Glomerular visceral epithelial cell (primary cell): ENCODE measurements around the gene ARL10.

Source experiments
- DNase-seq: peaks from one replicate; pipeline ENCODE4 v3.0.0-alpha.2; 2016; ENCODE audit errors: extremely low spot score

The ARL10 gene

GRCh38 chr5:176410486-176411180 is 45.3 kb downstream of the ARL10 start:
- DNase-seq: no peak

GRCh38 chr5:176412517-176413254 is 47.4 kb downstream of the ARL10 start:
- DNase-seq: no peak

DNA sequence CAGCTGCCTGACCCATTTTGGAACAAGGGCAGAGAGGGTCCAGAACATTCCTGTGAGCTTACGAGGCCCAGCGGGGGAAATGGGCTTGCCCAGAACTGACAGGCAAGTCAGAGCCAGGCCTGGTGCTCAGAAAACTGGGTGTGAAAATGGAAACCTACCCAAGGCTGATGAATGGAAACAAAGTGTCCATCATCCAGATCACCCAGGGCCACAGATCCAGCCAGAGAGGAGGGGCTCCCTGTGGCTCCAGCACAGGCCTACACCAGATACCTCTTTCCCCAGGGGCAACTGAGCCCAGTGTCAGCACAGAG is 47.9 kb downstream of the ARL10 start:
- DNase-seq: no peak

GRCh38 chr5:176413709-176414191 is 48.5 kb downstream of the ARL10 start:
- DNase-seq: no peak

DNA sequence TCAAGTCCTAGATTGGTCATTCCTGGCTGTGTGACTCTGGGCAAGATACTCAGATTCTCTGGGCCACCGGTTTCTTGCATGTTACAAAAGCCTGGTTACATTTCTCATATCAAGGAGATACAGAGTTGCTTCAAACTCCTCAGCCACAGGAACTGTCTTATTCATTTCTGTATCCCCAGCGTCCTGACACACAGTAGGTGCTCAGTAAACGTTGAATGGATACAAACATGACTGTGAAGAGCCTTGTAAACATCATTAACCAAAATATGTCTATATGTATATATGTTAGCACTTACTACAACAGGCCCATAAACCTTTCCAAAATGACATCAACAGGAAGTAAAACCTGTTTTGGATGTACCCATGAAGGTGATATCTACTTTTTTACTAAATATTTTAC is 49.4 kb downstream of the ARL10 start:
- no peak for DNase-seq

- no peak for DNase-seq
These were observed 50.1 kb downstream of the ARL10 start for GRCh38 chr5:176415240-176415951.

- DNase-seq: peak; percentile 91
These were observed 51.0 kb downstream of the ARL10 start, which contains the start of gene CLTB for GRCh38 chr5:176415952-176416924. TSS of gene CLTB (minus strand) at chr5:176416539. CDS start at chr5:176416363, 176 bp downstream.

DNA sequence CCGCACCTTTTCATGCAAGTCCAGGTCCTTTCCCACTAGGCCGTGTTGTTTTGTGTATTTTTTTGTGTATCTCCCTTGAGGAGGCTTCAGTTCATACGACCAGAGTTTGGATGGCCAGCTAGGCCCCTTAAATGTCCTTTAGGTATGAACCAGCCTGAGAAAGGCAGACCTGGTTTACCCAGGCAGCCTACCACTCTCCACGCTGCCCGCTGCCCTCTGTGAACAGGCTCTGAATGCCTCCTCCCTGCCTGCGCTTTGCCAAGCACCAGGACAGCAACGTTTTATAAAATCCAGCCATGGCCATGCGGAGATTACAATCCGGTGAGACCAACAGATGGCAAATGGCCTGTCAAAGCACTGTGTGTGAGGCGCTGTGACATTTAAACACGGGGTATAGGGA is 51.7 kb downstream of the ARL10 start:
- DNase-seq: no peak

DNA sequence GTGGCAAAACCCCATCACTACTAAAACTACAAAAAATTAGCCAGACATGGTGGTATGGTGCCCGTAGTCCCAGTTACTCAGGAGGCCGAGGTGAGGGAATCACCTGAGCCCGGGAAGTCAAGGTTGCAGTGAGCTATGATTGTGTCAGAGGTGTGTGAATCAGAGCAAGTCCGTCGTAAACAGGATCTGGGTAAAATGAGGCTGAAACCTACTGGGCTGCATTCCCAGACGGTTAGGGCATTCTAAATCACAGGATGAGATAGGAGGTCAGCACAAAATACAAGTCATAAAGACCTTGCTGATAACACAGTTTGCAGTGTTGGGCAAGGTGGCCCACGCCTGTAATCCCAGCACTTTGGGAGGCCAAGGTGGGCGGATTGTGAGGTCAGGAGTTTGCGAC is 53.0 kb downstream of the ARL10 start:
- no peak for DNase-seq

DNA sequence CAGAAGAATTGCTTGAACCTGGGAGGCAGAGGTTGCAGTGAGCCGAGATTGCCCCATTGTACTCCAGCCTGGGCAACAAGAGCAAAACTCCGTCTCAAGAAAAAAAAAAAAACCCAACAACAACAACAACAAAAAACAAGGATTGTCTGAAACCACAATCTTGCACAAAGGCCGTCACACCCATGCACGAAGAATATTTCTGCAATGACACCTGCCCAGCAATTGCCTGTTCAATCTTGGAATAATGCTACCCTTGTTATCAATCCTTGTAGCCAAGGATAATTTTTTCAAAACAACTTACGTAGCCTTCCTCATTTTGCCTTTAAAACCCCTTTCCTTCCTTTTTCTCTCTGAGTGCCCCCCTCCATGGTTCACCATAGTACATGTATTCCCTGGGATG is 54.8 kb downstream of the ARL10 start:
- no peak for DNase-seq

- no peak for DNase-seq
These were observed 55.8 kb downstream of the ARL10 start for GRCh38 chr5:176420972-176421544.

- DNase-seq: no peak
These were observed 58.9 kb downstream of the ARL10 start for GRCh38 chr5:176424181-176424580.

GRCh38 chr5:176425138-176425537 is 59.9 kb downstream of the ARL10 start:
- DNase-seq: no peak

DNA sequence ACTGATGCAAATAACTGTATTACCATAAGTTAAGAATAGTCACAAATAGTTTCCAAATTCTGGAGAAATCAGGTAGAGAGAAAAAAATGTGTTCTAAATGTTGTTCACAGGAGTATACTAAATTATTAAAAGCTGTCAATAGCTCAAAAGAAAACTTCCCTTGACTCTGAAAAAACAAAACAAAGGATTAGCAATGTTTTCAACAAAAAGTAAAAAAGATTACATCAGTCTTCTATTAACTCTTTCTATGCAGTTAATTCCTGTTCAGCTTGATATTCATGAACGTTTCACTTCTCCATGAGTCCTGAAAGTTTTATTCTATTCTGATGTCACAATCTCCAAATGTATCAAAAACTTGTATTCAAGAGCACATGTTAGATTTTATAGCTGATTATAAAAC is 60.5 kb downstream of the ARL10 start:
- DNase-seq: no peak

- DNase-seq: no peak
These were observed 61.6 kb downstream of the ARL10 start for GRCh38 chr5:176426876-176427275.

DNA sequence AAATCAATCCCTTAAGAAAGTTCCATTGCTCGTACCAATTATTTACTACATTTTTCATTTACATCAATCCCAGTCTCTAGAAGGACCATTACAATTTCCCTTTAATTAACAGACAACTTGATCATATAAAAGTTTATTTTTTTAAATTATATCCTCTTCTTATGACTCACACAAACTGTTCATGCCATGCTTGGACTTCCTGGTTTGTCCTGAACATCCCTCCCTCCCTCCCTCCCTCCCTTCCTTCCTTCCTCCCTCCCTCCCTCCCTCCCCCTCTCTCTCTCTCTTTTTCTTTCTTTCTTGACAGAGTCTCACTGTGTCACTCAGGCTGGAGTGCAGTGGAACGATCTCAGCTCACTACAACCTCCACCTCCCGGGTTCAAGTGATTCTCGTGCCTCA is 62.7 kb downstream of the ARL10 start:
- no peak for DNase-seq

- DNase-seq: no peak
These were observed 64.7 kb downstream of the ARL10 start for GRCh38 chr5:176429972-176430371.
